Ammon's horn (tissue), 1 donor: ENCODE measurements around the gene PDE4B.

ENCODE experiments used
- DNase-seq: peaks from one replicate; pipeline ENCODE4 v3.0.0-alpha.2; 2016; ENCODE audit warnings: low spot score

PDE4B gene

GRCh38 chr1:66240491-66241484 is 448.1 kb downstream of the PDE4B start:
- DNase-seq, result no peak

DNA sequence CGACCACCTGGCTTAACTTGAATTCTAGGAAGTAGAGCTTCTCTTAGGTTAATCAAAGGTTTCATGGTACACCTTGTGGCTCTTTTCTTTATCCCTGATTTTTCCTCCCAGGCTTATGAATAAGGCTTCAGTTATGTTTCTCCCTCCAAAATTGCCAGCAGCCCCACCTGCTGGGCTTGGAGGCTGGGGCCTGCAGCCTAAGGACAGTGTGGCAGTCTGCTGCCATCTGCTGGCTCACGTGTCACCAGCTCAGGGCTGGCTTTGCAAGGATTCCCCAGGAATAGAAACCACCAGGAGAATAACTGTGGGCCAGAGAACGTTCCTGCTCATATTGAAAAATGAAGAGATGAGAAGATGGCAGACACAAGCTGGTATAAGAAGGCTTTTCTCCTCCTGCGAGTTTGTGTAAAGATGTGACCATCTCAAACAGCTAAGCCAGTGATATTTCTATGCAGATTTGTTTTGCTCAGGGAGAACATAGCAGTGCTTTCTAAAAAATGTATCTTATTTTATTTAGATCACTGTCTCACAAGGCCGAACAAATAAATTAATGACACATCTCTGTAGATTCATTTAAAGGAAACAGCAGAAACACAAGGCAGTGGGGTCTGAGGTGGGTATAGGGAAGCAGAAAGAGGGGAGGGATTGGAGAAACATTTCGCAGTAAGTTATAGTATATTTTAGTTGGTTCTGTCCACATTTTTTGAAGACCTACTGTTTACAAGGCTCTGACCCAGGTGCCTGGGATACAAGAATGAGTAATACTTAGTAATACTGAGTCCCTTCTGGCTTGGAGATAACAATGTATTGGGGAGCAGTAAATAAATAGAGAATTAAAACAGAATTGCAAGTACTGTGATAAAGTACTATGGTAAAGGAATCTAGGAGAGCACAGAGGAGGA is 450.2 kb downstream of the PDE4B start:
- DNase-seq, result peak; percentile 96

DNA sequence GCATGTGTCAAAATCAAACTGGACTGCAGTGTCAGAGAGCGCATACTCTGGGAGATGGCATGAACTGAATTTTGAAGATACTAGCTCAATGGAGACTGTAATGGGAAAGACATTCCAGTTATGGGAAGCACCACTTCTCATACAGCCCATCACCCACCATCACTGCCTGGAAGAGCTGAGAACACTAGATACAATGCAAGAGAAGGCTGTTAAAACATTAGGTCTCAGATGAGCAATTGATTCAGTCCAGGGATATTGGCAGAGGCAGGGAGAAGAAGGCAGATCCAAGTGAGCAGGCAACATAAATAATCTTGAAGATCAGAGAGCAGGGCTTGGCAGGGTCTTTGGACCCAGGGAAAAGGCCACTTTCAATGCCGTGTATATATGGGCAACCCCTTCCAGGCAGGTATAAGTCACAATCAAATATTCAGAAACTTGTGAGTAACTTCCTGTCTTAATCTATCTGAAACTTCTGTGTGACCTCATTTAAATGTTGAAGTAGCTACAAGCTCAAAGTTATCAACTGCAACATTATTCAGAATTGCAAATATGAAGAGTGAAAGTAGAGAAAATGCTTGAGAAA is 450.9 kb downstream of the PDE4B start:
- no peak for DNase-seq

DNA sequence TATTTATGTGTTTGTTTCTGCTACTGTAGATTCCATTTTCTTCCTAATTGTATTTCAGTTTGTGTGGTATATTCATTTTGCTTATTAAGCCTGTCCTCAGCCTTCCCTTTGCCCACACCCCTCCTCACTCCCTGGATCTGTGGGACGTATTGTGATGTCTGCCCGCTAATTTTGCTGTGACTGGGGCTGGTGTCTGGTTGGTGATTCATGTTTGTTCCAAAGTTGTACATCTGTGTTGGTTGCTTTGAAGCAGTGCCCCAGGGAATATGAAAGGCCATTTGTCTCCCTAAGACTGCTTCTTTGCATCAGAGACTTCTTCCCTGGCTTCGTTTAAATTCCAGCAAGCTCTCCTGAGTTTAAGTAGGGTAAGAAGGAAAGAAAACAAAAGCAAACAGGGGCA is 451.7 kb downstream of the PDE4B start:
- peak; percentile 95 for DNase-seq

- no peak for DNase-seq
These were observed 453.0 kb downstream of the PDE4B start for GRCh38 chr1:66245691-66246090.

GRCh38 chr1:66246351-66247269 is 453.9 kb downstream of the PDE4B start:
- DNase-seq, result no peak

GRCh38 chr1:66247415-66248208 is 454.9 kb downstream of the PDE4B start:
- no peak for DNase-seq

DNA sequence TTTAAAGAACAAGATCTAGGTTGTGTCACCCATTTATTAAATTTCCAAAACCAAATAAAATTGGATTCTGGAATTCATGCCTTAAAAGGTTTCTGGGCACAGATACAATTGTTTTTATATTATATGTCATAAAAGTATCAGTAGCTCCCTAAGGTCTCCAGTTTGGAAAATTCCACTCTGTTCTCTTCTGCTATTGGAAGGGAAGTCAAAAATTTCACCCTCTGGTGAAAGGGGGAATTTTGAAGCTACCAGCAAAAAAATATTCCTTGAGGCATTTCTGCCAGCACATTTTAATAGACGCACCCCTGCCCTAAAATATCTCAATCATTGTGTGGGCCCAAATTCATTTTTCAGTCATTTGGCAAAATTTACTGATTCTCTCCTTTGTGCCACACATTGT is 455.6 kb downstream of the PDE4B start:
- no peak for DNase-seq

GRCh38 chr1:66248746-66249145 is 456.1 kb downstream of the PDE4B start:
- no peak for DNase-seq

DNA sequence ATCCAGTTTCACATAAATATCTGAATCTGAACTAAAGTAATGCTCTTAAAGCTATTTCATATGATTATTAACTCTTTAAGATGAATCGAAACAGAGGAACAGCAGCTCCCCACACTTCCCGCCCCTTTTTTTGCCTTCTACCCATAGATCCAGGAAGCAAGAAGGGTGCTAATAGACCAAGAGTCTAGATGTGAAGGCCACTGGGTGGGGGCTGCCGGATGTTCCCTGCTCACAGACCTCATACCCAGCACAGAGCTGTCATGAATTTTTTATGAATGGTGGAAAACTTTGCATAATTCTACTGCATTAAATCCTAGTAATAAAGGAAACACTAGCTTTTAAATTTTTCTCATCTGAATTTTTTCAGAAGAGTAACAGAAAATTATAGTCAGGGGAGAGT is 457.4 kb downstream of the PDE4B start:
- no peak for DNase-seq

DNA sequence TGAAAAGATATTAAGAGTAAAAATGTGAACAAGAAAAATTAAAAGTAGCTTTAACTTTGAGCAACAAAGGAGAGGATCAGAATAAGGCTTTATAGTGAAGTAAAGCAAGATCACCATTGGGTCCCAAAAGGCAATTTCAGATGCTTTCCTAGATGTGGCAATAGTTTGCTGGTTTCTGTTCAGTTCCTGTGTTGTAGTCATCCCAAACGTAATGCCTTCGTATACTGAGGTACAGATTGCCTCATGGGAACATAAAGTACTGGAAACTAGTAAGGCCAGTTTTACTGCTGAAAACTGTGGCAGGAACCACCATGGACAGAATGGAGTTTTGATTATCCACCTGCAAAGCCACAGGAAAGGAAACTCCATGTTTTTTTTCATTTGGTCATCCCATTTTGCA is 457.8 kb downstream of the PDE4B start:
- DNase-seq, result no peak

- no peak for DNase-seq
These were observed 458.9 kb downstream of the PDE4B start for GRCh38 chr1:66251546-66251945.

DNA sequence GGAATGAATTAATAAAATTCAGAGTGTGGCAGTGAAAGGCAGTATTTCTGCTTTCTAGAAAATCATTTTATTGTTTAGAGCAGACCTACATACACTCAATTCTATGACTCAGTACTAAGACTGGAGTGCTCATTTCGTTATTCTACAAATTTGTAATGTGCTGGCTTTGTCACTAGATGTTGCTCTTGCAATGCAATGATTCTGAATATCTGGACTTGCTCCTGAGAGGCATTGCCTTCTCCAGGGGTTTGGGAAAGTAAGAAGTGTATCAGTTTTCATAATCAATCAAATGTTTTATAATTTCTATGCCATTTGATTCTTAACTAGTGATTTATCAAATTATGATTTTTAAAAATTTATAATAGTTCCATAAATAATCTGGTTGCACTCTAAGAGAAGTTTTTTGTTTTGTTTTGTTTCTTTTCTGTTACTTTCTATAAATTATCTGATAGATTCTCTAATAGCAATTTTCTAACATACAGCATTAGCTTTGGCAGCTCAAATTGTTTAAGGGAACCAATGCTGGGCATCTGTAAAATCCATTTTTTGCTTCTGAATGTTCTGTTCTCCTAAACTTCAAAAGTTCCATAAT is 460.7 kb downstream of the PDE4B start:
- peak; percentile 88 for DNase-seq

DNA sequence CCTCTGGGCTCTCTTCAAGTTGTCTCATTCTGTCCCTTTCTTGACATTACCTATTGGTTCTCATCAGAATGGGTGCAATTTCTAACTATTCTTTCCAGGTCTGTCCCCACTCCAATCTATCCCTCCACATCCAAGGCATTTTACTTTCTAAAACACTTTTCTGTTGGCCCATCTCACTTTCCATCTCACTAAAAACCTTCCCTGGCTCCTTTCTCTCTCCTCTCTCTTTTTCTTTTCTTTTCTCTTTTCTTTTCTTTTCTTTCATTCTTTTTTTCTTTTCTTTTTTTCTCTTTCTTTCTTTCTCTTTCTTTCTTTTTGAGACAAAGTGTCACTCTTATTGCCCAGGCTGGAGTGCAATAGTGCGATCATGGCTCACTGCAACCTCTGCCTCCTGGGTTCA is 462.1 kb downstream of the PDE4B start:
- no peak for DNase-seq

DNA sequence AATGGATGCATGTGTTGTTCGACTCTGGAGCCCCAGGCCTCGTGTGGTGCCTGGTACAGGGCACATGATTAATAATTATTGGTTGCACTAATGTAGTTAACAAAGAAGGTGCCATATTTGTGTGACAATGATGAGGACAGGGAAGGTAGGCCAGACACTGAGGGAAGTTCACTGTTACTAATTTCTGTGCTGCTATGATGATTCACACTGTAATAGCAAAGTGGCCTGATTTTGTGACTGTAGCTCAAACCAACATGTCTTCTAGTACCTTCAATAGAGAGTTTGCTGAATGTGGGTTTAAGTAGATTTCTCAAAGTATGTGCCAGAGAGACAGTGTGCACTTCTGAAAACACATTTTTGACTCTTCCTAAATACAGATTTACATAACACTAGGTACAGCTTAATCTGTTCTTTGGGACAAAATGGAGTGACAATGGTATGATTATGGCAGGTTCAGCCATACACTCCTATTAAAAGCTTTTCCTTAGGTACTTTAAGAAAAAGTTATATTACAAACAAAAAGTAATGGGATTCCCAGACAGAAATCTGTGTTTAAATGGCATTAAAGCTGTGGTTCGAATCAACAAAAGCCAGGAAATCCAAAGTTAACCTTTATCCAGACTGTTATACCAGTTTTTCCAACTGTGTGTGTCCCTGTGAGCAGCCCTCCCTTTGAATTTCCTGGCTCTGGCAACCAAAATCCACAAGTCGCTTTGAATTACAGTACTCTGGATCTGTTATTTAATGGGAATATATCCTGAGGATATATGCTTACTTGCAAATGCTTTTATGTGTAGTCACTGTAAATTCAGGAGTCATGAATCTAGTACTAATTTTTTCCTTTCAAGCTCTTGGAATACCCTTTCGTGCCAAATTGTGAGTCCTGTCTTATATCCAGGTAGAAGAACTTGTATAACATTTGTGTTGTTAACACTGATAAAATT is 464.2 kb downstream of the PDE4B start:
- DNase-seq, result no peak

DNA sequence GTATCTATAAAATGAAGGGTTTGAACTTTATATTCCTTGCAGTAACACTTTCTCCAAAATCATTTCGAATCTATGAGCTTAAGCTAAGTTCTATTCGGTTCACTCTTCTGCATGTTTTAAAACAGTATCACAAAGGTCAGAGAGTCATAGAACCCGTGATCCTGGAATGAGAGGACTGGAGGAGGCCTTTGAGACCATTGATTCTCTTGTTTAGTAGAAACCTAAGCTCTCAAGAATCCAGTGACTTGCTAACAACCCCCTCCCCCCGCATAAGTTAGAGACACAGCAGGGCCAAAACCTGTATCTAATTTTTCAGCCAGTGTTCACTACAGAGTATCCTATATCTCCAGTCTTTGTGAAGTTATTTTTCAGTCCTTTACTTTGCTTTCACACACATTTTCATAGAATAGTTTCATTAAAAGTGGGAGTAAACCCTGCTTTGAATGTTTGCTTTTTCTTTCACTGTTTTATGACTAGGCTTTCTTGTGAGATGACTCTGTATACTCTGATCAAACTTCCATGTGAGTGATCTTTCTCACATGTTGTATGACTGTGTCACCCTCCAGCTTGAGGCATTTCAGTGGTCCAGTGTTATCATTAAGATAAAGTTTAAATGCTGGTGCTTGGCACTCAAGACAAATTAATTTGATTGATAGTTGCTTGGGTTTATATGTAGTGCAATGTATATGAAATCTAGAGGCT is 465.9 kb downstream of the PDE4B start:
- DNase-seq, result no peak

DNA sequence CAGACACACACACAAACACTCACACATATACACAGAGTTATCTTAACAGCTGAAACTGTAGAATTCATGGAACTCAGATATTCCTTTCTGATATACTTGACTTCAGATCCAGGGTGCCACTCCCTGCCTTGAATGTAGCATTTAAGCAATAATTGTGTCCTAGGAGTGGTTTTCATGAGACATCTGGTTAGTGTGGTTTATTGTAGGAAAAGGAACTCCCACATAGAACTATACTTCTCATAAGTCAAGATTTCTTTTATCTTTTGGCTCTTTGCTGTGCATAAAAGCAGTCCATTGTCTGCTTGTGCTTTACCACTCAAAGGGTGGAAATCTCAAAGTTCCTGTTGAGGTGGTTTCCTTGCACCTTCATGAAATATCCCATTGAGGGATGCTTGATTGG is 468.7 kb downstream of the PDE4B start:
- no peak for DNase-seq
